Activated CD4-positive, alpha-beta T cell treated with anti-CD3 and anti-CD28 coated beads for 48 hours (primary cell): ENCODE data around the gene NCAPD2.
"Not testable (repeated sequence)": the region's sequence is repeated elsewhere in the genome, so short reads cannot be mapped to it uniquely, and the experiment has no call there.

Source experiments
- DNase-seq: peaks from one replicate; pipeline ENCODE4 v3.0.0-alpha.2; 2020

Gene NCAPD2

GRCh38 chr12:6551063-6551461 is 57.2 kb downstream of the NCAPD2 start:
- DNase-seq: no peak

- DNase-seq: no peak
These were observed 57.7 kb downstream of the NCAPD2 start for GRCh38 chr12:6551496-6552139.

DNA sequence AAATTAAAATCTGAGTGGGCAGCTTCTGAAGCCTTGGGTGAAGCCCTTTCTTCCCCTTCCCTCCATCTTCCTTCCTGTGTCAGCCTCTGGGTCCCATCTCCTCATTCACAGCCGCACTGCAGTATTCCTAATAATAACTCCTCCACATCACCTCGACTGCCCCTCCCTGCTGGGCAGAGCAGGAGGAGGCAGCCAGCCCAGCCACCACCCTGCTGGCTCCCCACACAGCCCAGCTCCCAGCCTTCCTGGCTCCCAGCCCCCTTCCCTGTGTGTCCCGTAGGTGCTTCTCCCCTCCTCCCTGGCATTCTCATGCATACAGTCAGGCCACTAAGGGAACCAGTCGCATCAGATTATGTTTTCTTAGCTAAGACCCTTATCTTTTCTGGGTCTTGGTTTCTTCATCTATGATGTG is 58.2 kb downstream of the NCAPD2 start:
- no peak for DNase-seq

DNA sequence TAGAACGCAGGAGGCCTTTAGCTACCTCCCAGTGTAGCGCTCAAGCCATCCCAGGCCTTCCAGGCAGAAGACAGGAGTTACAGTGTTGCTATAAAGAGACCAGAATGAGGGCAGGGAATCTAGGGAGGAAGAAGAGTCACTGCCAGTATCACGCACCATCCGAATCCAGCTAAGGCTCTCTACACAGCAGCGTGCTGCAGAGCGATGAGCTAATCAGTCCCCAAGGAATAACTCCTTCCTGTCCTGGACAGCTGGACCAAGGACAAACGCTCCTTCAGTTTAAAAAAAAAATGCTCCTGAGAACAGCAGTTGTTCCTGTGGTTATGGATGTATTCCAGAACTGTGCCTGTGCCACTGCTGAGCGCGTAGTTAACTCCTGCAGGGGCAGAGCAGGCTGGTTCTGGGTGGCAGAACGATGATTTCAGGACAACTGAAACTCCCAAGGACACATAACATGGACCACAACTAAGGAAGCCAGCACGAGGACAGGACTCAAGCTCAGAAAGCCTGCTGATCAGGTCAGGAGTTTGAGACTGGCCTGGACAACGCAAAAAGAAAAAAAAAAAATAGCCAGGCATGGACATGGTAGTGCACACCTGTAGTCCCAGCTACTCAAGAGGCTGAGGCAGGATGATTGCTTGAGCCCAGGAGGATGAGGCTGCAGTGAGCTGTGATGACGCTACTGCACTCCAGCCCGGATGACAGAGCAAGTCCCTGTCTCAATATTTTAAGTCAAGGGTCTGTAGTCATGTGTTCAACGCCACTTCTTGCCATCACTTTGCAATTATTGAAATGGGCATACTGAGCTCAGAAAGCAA is 59.4 kb downstream of the NCAPD2 start:
- no peak for DNase-seq

DNA sequence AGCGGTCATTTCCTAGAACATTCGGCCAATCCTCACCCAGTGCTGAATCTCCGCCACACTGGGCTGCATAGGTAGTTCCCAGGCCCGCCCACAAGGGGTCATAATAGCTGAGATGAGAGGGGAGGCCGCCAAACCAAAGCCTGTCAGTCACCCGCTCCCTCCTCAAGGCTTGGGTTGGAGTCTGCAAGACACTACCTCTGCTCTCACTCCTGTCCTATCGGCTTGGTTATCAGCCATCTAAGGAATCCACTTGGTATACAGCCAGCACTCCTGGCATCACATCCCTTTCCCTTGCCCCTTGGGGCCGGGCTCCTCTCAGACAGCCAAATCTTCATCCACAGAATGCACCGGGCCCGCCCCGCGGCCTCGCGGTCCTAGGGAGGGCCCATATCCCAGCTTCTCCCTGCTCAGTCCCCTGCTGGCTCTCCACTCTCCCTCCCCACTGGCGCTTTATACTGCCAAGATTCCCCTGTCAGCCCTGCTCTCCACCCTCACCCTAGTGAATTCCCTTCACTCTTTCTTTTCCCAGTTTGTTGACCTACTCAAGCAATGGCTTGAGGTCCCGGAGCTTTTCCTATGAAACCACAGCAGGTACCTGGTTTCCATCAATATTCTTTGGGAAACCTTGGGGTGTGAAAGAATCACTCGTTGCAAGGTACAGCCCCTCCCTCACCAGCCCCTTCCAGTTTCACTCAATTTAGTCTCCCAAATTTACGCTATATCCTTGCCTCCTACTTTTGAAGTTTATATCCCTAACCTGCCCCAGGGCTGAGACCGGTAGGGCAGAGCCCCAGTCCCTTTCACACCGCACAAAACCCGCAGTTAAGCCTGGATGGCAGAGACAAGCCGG is 60.5 kb downstream of the NCAPD2 start:
- peak; percentile 87 for DNase-seq

GRCh38 chr12:6555018-6555691 is 61.3 kb downstream of the NCAPD2 start:
- DNase-seq: peak; percentile 41

DNA sequence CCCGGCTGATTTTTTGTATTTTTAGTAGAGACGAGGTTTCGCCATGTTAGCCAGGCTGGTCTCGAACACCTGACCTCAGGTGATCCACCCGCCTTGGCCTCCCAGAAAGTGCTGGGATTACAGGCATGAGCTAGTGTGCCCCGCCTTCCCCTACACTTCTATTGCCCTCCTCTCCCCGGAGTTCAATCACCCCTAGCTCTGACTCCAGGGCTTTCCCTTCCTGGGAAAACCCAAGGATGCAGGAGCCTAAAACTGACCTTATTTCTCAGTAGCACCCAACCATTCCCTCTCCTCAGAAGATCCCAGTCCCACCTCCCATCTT is 62.6 kb downstream of the NCAPD2 start:
- not testable (repeated sequence) for DNase-seq

GRCh38 chr12:6556857-6557256 is 63.0 kb downstream of the NCAPD2 start:
- DNase-seq: no peak

DNA sequence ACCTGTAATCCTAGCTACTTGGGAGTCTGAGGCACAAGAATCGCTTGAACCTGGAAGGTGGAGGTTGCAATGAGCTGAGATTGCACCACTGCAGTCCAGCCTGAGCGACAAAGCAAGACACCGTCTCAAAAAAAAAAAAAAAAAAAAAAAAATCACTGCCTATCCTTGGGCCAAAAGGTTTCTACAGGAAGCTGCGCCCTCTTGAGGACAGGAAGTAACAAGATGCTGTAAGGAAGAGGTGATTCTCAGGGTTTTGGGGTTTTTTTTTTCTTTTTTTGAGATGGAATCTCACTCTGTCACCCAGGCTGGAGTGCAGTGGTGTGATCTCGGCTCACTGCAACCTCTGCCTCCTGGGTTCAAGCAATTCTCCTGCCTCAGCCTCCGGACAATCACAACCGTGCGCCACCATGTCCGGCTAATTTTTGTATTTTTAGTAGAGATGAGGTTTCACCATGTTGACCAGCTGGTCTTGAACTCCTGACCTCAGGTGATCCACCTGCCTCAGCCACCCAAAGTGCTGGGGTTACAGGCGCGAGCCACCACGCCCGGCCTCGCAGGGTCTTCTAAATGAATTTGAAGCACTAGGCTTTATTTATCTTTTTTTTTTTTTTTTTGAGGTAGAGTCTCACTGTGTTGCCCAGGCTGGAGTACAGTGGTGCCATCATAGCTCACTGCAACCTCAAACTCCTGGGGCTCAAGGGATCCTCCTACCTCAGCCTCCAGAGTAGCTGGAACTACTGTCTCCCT is 64.3 kb downstream of the NCAPD2 start:
- DNase-seq: peak; percentile 64

GRCh38 chr12:6559500-6559899 is 65.6 kb downstream of the NCAPD2 start:
- DNase-seq: no peak

DNA sequence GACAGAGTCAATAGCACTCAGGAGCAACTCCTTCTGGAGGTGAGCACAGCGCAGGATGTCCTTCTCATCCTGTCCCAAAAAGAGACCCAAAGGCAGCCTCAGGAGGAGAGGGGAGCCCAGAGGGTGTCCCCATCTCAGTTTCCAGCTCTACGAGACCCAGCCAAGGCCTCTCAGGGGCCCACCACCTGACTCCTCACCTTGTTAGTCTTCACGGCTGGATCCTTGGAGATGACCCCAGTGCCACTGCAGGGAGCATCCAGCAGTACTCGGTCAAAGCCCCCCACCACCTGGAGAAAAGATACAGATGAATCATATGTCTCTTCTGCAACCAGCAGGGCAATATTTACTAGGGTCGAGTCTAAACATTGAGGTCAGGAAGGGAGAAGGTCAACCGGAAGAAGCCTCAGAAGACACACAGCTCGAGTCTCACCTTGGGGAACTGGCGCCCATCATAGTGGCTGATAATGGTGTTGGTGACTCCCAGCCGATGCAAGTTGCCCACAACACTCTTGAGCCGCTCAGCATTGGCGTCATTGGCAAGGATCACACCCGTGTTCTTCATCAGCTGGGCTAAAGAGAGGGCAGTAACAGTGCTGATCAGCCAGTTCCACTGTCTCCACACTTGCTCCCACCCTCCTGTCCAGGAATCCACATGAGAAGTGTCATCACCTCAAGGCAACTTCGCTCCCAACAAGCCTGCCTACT is 66.8 kb downstream of the NCAPD2 start:
- DNase-seq: no peak

DNA sequence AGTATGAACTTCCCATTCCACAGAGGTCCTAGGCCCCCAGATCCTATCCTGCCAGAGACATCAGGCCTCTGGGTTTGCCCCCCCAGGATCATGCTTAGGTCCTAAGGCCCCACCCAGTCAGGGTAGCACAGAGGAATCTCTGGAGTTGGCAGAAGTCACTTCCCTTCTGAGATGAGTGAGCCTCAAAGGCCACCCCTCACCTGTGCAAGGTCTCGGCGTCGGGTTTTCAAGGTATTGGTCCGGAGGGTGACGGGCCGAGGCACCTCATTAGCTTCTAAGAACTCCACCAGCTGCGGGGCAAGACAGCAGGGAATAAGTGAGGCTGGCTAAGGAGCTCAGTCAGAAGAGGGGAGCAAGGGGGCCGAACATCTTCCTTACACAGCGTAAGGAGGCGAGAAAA is 69.0 kb downstream of the NCAPD2 start:
- no peak for DNase-seq

DNA sequence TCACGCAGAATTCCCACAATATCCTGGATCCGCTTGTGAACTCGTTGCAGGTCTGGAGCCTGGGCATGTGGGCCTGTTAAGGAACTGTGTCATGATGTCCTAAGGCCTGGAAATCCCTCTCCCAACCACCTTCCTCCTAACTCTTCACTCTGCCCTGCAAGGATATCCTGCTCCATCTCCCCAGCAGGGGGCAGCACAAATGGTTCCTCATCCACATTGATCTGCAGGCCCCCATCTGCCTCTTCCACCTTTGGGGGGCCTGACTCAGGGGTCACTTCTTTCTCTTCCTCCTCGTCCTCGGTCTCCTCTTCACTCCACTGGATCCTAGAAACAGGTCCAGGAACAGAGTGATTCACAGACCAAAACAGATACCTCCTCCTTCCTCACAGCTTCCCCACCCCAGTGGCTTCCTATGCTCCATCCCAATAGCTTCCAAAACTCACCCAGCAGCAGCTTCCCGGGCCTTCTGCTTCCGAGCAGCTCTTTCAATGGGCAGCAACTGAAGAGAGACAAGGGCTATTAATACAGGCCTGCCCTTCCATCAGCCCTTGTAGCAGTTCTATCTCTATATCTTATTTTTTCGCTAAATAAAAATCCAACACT is 69.6 kb downstream of the NCAPD2 start:
- peak; percentile 79 for DNase-seq

- DNase-seq: no peak
These were observed 73.3 kb downstream of the NCAPD2 start for GRCh38 chr12:6567112-6567670.

DNA sequence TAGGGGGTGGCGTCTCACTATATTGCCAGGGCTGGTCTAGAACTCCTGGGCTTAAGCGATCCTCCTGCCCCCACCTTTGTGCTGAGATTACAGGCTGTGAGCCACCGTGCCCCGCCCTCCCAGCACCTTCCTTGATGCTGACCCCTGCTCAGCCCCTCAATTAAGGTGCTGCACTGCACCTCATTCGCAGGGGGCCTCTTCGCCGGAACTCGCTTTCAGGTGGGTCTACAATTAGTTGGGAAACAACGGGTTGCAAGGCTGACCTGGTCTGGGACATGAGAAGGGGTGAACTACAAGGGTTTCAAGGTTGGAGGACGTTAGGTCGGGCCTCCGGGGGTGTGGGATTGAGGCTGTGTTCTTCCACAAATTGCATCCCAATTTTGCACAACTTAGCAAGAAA is 75.4 kb downstream of the NCAPD2 start:
- DNase-seq: no peak

GRCh38 chr12:6569786-6570185 is 75.9 kb downstream of the NCAPD2 start:
- DNase-seq: no peak

GRCh38 chr12:6570264-6570887 is 76.5 kb downstream of the NCAPD2 start:
- DNase-seq: peak; percentile 71

DNA sequence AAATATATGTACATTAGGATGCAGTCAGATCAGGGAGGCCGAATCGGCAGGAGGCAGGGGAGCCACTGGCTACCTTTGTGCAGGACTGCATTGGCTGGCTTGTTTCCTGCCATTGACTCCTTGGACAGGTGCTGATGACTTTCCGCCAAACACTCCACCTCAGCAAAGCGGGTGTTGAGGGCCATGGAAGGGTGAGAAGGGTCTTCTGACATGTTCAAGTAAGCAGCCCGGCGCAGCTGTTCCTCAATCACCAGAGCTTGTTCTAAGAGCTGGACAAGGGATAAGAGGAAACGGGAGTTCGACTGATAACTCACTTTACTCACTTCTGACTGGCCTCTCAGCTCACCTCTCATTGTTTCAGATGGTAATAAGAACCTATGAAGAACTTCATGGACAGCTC is 79.1 kb downstream of the NCAPD2 start:
- DNase-seq: no peak

DNA sequence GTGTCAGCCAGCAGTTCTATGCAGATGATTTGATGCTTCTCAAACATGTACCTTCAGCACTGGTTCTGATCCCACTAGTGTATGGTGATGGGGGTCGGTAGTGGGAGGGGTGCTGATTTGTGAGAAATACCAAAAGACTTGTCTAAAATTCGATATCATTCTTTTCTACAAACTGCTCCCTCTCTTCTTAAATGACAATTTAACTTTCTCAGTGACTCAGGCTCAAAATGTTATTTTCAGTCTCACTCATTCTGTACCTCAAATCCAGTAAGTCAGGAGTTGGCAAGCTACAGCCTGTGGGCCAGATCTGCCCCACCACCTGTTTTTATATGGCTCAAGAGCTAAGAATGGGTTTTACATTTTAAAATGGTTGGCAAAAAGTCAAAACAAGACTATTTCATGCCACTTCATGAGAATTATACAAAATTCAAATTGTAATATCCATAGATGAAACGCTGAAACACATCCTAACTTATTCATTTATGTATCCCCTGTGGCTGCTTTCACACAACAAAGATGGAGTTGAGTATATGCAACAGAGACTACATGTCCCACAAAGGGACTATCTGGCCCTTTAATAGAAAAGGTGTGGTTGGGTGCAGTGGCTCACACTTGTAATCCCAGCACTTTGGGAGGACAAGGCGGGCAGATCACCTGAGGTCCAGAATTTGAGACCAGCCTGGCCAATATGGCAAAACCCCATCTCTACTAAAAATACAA is 80.8 kb downstream of the NCAPD2 start:
- peak; percentile 56 for DNase-seq

DNA sequence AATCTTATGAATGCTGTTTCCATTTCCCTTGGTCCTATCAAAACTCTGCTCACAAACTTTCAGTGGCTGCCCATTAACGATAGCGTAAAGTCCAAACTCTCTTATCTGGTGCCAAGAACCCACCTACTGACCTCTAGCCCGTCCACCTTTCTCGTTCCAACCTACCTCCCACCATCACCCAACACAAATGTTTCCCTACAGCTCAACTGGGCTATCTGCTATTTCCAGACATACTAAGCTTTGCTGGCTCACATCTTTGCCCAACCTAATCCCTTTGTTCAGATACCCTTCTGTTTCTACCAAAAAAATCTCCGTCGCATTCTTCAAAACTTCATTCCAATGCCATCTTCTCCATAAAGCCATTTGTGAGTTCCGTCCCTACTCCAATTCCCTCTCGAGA is 81.7 kb downstream of the NCAPD2 start:
- DNase-seq: no peak
